ENCODE data around the gene TIMM44. TPM values are rescaled to one million over a fixed set of nuclear protein-coding genes. Genes with fewer than 3 reads are reported as not detected.
A peak's percentile ranks its signal among the peaks of the same experiment; 100 is the strongest.

Gene TIMM44
- total RNA-seq, 2 donors from 2014 or later: 91.2 to 112 TPM

DNA sequence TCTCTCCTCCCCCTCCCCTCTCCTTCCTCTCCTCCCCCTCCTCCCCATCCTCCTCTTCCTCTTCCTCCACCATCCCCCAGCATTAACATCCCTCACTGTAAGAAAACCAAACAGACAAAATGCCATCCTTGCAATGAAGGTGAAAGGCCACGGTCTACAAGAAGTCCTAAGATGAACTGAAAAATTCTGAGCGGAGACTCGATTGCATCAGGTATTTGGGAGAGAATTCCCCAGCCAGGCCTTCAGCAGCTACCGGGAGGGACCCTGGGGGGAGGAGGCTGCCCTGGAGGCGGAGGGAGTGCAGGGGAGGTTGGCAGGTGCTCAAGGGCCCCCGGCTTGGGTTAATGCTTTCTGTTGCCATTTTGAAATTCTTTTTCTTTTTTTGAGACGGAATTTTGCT lies 10.1 kb upstream of the TIMM44 start:
- DNase-seq: no peak
- no peaks in the 10 kb centered on the region for H3K9me3 Mint-ChIP-seq

GRCh38 chr19:7953060-7953459 lies 9.6 kb upstream of the TIMM44 start:
- Mint-ChIP-seq H3K27me3 (ENCODE audit: low read depth) (no peaks in the 10 kb centered on the region), H3K36me3 (ENCODE audit: insufficient read depth in 2 of 2) (no peaks in the 10 kb centered on the region), H3K4me1 (ENCODE audit: low read depth) (peaks cover 4% of the 10 kb centered on the region), H3K4me3 (no peak overlapping the region), H3K27ac (no peak overlapping the region), H3K9me3 (no peaks in the 10 kb centered on the region)
- DNase-seq (no peak), ATAC-seq (replicated peaks in 1 of 2) (no peak)

More for the DNA sequence above, 10.1 kb upstream of the TIMM44 start:
- Mint-ChIP-seq H3K4me3 (no peak overlapping the region), H3K4me1 (ENCODE audit: low read depth) (peaks cover 4% of the 10 kb centered on the region), H3K36me3 (ENCODE audit: insufficient read depth in 2 of 2) (no peaks in the 10 kb centered on the region), H3K27ac (no peak overlapping the region), H3K27me3 (ENCODE audit: low read depth) (no peaks in the 10 kb centered on the region)
- no peak for ATAC-seq (replicated peaks in 1 of 2)

GRCh38 chr19:7947939-7948338 lies 4.5 kb upstream of the TIMM44 start:
- DNase-seq (no peak), ATAC-seq (replicated peaks in 1 of 2) (no peak)
- H3K9me3 Mint-ChIP-seq: no peaks in the 10 kb centered on the region
- H3K27me3 Mint-ChIP-seq (ENCODE audit: low read depth): no peaks in the 10 kb centered on the region
- no peak overlapping the region for H3K4me3 Mint-ChIP-seq
- H3K27ac Mint-ChIP-seq: no peak overlapping the region
- H3K36me3 Mint-ChIP-seq (ENCODE audit: insufficient read depth in 2 of 2): peaks cover 0 to under 1% of the 10 kb centered on the region in 2 donors
- H3K4me1 Mint-ChIP-seq (ENCODE audit: low read depth): peaks cover 16% of the 10 kb centered on the region

DNA sequence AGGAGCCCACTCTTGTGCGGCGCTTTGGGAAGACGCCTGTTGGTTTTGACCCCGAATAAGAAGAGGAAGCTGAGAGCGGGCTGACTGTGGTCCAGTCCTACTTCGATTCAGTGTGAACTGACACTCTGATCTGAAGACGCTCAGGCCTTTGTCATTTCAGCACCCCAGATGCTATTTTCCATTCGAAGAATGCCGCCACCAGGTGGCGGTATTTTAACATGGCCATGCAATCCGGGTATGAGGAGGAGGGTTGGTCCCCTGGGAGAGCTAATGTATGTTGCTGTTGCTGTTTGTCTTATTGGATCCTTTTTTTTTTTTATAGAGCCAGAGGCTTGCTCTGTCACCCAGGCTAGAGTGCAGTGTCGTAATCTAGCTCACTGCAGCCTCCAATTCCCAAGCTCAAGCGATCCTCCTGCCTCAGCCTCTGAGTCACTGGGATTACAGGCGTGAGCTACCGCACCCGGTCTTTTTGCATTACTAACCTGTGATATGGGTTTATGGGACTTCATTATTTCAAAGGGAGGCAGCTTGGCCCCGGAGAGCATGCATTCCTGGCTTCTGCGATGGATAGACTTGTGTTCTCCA lies 803 bp upstream of the TIMM44 start:
- peaks cover 40% of the 10 kb centered on the region for H3K4me1 Mint-ChIP-seq (ENCODE audit: low read depth)
- no peaks in the 10 kb centered on the region for H3K9me3 Mint-ChIP-seq
- peak overlapping the region; percentile 93 to 99 for H3K4me3 Mint-ChIP-seq
- DNase-seq (peak; percentile 85 to 89), ATAC-seq (replicated peaks in 1 of 2) (peak; percentile 47 to 49)
- peaks cover 1 to 9% of the 10 kb centered on the region in 2 donors for H3K36me3 Mint-ChIP-seq (ENCODE audit: insufficient read depth in 2 of 2)
- no peaks in the 10 kb centered on the region for H3K27me3 Mint-ChIP-seq (ENCODE audit: low read depth)
- H3K27ac Mint-ChIP-seq: peak overlapping the region; percentile 96

DNA sequence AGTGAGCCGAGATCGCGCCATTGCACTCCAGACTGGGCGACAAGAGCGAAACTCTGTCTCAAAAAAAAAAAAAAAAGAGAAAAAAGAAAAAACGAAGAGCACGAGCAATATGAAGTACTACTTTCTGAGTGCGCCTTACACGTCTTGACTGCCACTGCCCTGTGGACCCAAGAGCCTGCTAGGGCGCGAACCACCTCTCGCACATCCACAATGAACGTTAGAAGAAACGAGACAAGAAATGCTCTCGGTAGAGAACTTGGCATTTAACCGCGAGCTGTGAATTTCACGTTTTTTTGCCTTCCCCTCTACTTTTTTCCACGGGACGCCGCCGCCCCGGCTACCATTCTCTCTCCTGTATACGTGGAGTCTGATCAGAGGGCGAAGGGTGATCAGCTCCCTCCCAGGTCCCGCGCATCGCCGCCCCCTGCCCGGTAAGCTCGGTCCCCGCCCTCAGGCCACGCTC lies 454 bp downstream of the TIMM44 start:
- no peak for DNase-seq
- Mint-ChIP-seq H3K27ac (peak overlapping the region; percentile 96), H3K4me3 (peak overlapping the region; percentile 93 to 99), H3K27me3 (ENCODE audit: low read depth) (no peaks in the 10 kb centered on the region), H3K36me3 (ENCODE audit: insufficient read depth in 2 of 2) (peaks cover 1 to 14% of the 10 kb centered on the region in 2 donors), H3K4me1 (ENCODE audit: low read depth) (peaks cover 40% of the 10 kb centered on the region), H3K9me3 (no peaks in the 10 kb centered on the region)
- peak; percentile 18 for ATAC-seq (replicated peaks in 1 of 2)

DNA sequence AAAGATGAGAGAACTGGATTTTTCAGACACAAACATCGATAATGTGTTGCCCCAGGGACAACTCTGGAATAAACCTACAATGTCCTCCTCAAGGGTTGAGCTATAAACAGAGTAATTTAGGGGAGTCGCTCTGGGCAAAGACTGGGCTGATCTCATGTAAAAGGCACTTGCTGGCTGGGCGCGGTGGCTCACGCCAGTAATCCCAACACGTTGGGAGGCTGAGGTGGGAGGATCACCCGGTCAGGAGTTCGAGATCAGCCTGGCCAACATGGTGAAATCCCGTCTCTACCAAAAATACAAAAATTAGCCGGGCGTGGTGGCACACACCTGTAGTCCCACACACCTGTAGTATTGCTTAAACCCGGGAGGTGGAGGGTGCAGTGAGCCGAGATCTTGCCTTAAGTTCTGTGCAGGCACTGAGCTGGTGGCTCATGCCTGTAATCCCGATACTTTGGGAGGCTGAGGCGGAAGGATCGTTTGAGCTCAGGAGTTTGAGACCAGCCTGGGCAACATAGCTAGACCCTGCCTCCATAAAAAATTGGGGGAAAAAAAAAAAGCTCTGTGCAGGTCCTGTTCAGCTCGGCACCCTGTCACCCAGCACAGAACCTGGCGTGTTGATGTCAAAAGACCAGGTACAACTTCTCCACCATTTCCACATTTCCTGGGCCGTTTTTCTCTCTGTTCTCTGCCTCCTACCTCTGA lies 1.4 kb downstream of the TIMM44 start:
- Mint-ChIP-seq H3K27ac (no peak overlapping the region), H3K4me1 (ENCODE audit: low read depth) (peaks cover 40% of the 10 kb centered on the region), H3K9me3 (no peaks in the 10 kb centered on the region), H3K36me3 (ENCODE audit: insufficient read depth in 2 of 2) (peaks cover 1 to 19% of the 10 kb centered on the region in 2 donors), H3K27me3 (ENCODE audit: low read depth) (no peaks in the 10 kb centered on the region), H3K4me3 (peak overlapping the region; percentile 93 to 99)
- DNase-seq (no peak), ATAC-seq (replicated peaks in 1 of 2) (no peak)

GRCh38 chr19:7940841-7941240 lies 2.6 kb downstream of the TIMM44 start:
- no peak for ATAC-seq (replicated peaks in 1 of 2)
- no peaks in the 10 kb centered on the region for H3K27me3 Mint-ChIP-seq (ENCODE audit: low read depth)
- no peaks in the 10 kb centered on the region for H3K9me3 Mint-ChIP-seq
- H3K27ac Mint-ChIP-seq: no peak overlapping the region
- H3K4me3 Mint-ChIP-seq: peak overlapping the region; percentile 10 to 58
- peaks cover 40% of the 10 kb centered on the region for H3K4me1 Mint-ChIP-seq (ENCODE audit: low read depth)
- DNase-seq: no peak
- peaks cover 1 to 22% of the 10 kb centered on the region in 2 donors for H3K36me3 Mint-ChIP-seq (ENCODE audit: insufficient read depth in 2 of 2)

DNA sequence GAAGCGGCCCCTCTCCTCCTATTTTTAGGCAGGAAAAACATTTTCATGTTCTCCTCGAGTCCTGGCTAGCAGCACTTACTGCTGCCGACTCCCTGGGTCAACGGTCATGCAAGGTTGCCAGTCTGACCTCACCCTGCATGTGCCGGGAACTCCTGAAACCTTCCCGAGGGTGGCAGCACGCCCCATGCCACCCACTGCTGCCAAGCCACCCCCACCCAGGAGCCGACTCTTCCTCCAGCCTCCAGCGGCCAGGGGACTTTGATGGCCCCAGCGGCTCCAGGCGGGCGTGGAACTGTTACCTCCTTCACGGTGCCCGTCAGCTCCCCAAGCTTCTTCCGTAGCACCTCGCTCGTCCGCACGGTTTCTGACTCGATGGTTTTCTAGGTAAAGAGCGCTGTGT lies 8.7 kb downstream of the TIMM44 start:
- no peak for ATAC-seq (replicated peaks in 1 of 2)

DNA sequence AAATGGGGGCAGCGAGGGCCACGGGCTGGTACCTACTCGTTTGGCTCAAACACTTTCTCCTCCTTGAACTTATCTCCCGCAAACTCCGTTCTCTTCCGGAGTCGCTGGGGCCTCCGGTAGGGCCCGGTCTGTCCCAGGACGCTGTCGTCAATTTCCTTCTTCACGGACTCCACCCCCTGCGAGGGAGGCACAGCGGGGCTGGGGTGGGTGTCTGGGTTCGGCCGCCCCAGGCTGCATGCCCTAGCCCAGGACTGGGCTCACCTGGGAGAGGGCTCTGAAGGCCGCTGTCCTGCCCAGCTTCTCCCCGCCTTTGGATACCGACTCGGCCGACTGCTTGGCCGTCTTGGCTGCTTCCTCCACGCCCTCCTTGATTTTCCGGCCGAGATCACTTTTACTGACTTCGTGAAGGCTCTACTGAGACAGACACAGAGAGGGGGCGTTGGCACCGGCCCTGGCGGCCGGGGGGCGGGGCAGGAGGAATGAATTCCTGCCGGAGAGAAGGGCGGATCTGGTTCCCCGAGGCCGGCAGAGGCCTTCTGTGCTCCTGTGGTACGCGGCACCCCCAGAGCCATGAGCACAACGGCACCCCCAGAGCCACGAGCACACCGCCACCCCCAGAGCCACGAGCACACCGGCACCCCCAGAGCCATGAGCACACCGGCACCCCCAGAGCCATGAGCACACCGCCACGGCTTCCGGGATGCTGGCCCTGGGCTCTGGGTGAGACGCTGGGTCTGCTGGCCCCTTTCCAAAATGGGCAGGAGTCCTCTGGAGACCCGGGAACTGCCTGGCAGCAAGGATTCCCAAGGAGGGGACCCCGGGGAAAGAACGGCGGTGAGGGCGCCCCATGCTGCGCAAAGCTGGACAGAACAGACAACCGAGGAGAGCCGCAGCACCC lies 9.4 kb downstream of the TIMM44 start:
- Mint-ChIP-seq H3K4me1 (ENCODE audit: low read depth) (peaks cover 10% of the 10 kb centered on the region), H3K36me3 (ENCODE audit: insufficient read depth in 2 of 2) (peaks cover 0 to 18% of the 10 kb centered on the region in 2 donors), H3K27me3 (ENCODE audit: low read depth) (no peaks in the 10 kb centered on the region), H3K27ac (no peak overlapping the region), H3K4me3 (no peak overlapping the region), H3K9me3 (no peaks in the 10 kb centered on the region)
- no peak for DNase-seq
- no peak for ATAC-seq (replicated peaks in 1 of 2)

More for the DNA sequence above, 8.7 kb downstream of the TIMM44 start:
- peaks cover 0 to 18% of the 10 kb centered on the region in 2 donors for H3K36me3 Mint-ChIP-seq (ENCODE audit: insufficient read depth in 2 of 2)
- H3K27ac Mint-ChIP-seq: no peak overlapping the region
- peaks cover 6% of the 10 kb centered on the region for H3K4me1 Mint-ChIP-seq (ENCODE audit: low read depth)
- no peak for DNase-seq
- H3K27me3 Mint-ChIP-seq (ENCODE audit: low read depth): no peaks in the 10 kb centered on the region
- no peak overlapping the region for H3K4me3 Mint-ChIP-seq
- H3K9me3 Mint-ChIP-seq: no peaks in the 10 kb centered on the region

DNA sequence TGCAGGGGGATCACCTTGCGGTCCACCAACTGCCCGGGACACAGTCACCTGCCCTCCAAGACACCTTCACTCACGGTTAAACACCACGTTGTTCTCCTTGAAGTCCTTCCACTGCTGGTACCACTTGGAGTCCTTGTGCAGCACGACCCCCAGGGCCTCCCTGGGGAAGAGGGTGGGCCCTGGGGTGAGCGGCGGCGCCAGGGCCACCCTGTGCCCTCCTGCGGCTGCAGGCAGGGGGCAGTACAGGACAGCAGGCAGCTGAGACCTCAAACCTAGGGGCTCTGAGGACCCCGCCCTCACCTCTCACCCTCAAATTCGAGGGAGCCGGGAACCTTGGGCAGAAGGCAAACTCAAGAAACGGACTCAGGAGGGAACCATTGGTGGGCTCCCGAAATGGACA lies 10.1 kb downstream of the TIMM44 start:
- Mint-ChIP-seq H3K9me3 (no peaks in the 10 kb centered on the region), H3K27ac (no peak overlapping the region), H3K4me1 (ENCODE audit: low read depth) (peaks cover 10% of the 10 kb centered on the region), H3K4me3 (no peak overlapping the region), H3K27me3 (ENCODE audit: low read depth) (no peaks in the 10 kb centered on the region), H3K36me3 (ENCODE audit: insufficient read depth in 2 of 2) (peaks cover 0 to 14% of the 10 kb centered on the region in 2 donors)
- DNase-seq (no peak), ATAC-seq (replicated peaks in 1 of 2) (no peak)

- peaks cover 0 to 11% of the 10 kb centered on the region in 2 donors for H3K36me3 Mint-ChIP-seq (ENCODE audit: insufficient read depth in 2 of 2)
- ATAC-seq (replicated peaks in 1 of 2) (no peak), DNase-seq (no peak)
- H3K4me3 Mint-ChIP-seq: no peak overlapping the region
- peaks cover 10% of the 10 kb centered on the region for H3K4me1 Mint-ChIP-seq (ENCODE audit: low read depth)
- no peaks in the 10 kb centered on the region for H3K27me3 Mint-ChIP-seq (ENCODE audit: low read depth)
- H3K27ac Mint-ChIP-seq: no peak overlapping the region
- H3K9me3 Mint-ChIP-seq: no peaks in the 10 kb centered on the region
Measured at GRCh38 chr19:7932930-7933300, 10.6 kb downstream of the TIMM44 start.

- DNase-seq (no peak), ATAC-seq (replicated peaks in 1 of 2) (no peak)
- Mint-ChIP-seq H3K4me3 (no peak overlapping the region), H3K36me3 (ENCODE audit: insufficient read depth in 2 of 2) (peaks cover 0 to 8% of the 10 kb centered on the region in 2 donors), H3K27ac (no peak overlapping the region), H3K9me3 (no peaks in the 10 kb centered on the region), H3K4me1 (ENCODE audit: low read depth) (peaks cover 10% of the 10 kb centered on the region), H3K27me3 (ENCODE audit: low read depth) (no peaks in the 10 kb centered on the region)
Measured at GRCh38 chr19:7932276-7932929, 11.1 kb downstream of the TIMM44 start.

All from activated T-cell treated with anti-CD3 and anti-CD28 coated beads, Interleukin-2, amount 50 U/mL, for 72 hours (primary cell).